H54 (cell line): Measurements from ENCODE around the gene AGAP1.

Source experiments
- DNase-seq: peaks from one replicate; pipeline ENCODE4 v3.0.0; 2011; ENCODE audit warnings: low spot score, mixed read lengths; ENCODE audit not compliant: insufficient read length
- FAIRE-seq: peaks from 3 replicates; lab custom pipeline; 2011; peaks lifted over from hg19 to GRCh38; lab: Jason Lieb, UNC
- POLR2A ChIP-seq: IDR thresholded peaks from 2 replicates; pipeline ENCODE4 v1.6.1; 2011; ENCODE audit warnings: low read depth, mild to moderate bottlenecking, low read length

AGAP1 gene

DNA sequence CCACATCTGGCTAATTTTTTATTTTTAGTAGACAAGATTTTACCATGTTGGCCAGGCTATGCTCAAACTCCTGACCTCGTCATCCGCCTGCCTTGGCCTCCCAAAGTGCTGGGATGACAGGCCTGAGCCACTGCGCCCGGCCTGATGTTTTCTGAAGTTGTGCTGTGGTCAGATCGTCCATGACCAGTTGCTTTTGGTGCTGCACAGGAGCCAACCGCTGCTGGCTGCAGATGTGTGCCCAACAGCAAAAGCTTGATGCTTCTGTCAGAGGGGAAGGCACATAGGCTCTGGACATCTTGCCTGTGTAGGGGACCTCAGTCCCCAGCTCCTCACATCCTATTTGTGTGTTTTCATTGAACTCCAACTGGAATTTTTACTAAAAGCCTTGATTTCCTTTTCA, 218.3 kb downstream of the AGAP1 start:
- DNase-seq (no peak), FAIRE-seq (no peak)
- no peak for TF ChIP-seq POLR2A

DNA sequence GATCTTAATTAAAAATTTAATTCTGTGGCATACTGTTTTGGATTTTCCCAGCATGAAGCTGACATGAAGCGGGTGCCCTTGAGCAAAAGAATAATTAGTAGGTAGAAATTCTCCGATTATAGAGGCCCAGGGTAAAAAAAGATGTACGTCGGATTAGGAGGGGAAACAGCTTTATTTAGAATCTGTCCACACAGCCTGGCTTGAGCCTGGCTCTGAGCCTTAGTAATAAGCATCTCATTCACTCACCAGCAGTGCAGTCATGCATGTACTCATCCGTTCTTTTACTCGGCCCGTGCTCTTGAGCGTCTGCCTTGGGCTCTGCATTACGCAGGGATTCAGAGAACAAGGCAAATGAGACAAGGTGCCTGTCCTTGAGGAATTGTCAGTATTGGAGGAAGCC, 219.3 kb downstream of the AGAP1 start:
- FAIRE-seq: no peak
- no peak for TF ChIP-seq POLR2A
- no peak for DNase-seq

DNA sequence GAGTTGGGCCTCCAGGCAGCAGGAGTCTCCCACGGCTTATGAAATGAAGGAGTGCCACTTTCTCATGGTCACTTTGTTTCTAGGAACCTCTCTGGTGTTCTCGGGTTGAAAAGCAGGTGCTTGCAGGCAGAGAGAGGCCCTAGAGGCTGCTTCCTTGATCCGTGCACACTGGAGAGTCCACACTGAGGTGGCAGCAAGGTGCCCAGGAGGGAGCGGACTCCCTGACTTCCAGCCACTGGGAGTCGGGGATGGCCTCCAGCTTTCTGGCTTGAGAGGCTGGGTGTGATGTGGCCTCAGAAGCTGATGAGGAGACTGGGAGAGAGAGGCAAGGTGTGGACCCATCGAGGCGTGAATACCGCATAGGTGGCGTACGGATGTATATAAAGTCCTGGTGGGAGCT, 221.8 kb downstream of the AGAP1 start:
- DNase-seq: no peak
- no peak for FAIRE-seq
- TF ChIP-seq POLR2A: no peak

DNA sequence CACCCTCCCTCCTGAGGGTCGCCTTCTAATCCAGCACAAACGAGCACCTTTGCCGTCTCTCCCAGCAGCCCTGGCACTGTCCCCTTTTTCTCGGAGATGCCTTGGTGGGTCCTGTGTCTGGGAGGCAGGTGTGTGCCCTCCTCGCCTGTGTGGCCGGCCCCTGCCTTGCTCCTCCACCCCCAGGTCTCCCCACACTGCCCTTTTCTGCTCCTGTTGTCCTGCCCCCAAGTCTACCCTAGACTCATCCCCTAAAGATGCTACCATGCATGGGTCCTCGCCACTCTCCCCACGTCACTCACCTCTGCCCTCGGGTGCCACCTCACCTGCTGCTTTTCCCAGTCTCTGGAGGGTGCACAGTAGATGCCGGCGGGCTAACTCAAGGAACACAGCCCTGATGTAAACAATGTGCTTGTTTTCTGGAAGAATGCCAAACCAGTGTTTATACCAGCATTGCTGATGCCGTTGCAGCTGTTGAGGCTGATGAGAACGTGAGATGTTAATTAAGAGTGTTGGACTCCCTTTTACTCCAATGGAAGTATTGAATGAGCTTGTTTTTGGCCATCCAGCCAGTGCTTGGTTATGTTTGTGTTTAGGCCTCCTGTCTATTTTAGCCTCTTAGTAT, 223.1 kb downstream of the AGAP1 start:
- no peak for TF ChIP-seq POLR2A
- FAIRE-seq: no peak
- no peak for DNase-seq

DNA sequence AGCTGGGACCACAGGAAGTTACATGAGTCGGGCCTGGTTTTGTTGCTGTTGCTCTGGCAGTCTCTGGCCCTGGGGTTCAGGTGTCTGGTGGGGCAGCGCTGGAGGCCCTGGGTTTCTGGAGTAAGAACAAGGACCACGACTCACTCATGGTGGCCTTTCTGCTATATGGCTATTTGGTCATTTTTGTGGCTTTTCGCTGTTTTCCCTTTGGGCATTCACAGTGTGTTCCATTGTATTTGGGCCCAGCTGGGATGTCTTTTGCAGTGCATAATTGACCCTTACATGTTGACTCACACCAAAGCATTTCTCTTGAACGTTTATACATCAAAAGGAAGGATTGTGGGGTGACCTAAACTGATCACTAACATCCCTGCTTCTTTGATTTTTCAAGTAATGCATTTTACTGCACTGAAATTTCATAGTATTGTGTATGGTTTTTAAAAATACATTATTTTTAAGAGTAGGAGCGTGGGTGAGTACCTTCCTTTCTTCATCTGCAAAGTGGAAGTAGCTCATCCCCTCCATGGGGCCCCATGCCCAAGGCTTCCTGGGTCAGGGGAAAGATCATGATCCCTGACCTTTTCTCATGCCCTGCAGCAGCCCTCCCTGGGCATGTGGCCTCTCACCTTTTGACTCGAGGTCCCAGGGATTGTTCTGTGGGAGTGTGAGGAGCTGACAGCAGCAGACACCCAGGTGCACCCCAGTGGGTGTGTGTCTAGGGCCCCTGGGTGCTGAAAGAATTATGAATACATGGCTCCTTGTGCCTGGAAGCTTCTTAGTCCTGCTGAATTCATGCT, 225.5 kb downstream of the AGAP1 start:
- TF ChIP-seq POLR2A: no peak
- FAIRE-seq: no peak
- no peak for DNase-seq

DNA sequence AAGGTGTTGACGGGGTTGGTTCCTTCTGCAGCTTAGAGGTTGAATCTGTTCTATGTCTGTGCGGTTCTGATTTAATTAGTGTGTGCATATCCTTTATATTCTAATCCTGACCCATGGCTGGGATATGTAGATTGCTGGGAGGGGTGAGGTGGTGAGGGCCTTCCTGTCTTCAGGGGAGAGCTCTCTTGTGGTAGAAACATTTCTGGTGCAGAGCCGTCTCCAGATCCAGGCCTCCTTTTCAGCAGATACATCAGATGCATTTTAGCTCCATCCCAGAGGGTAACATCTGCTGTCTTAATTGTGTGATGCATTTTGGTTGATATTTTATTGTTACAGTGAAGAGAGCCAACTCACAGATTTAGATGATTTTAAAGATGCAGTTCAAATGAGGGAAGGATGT, 227.8 kb downstream of the AGAP1 start:
- FAIRE-seq (no peak), DNase-seq (no peak)
- TF ChIP-seq POLR2A: no peak

DNA sequence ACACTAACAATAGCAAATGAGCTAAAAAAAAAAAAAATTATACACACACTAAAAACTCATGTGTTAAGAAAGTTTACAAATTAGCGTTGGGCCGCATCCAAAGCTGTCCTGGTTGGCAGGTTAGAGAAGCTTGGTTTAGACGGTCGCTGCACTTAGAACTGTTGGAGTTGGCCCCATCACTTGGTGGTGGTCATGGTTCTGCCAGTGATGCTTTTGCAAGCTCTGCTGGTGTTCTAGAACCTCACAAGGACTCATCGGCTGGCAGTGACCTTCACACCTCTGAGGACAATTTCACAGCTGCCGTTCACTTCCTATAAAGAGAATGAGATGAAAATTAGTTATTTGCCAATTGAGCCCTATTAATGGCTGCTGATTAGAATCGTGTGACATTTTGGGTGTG, 229.0 kb downstream of the AGAP1 start:
- DNase-seq (no peak), FAIRE-seq (no peak)
- TF ChIP-seq POLR2A: no peak

DNA sequence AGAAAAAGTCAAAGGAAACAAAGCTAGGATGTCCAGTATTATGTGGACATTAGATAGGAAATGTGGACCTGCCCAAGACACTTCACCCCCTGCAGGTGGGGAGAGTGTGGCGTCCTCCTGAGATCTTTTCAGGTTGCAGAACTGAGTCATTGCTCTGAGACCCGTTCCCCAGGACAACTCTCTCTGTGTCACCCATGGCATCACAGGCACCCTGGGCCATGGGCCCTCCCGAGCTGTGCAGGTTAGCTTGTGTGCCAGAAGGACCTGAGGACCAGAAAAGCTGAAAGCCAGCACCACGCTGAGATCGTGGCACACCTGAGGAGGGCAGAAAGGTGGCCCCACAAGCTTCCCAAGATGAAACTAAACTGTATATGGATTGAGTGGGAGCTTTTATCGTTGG, 229.5 kb downstream of the AGAP1 start:
- TF ChIP-seq POLR2A: no peak
- DNase-seq (no peak), FAIRE-seq (no peak)

DNA sequence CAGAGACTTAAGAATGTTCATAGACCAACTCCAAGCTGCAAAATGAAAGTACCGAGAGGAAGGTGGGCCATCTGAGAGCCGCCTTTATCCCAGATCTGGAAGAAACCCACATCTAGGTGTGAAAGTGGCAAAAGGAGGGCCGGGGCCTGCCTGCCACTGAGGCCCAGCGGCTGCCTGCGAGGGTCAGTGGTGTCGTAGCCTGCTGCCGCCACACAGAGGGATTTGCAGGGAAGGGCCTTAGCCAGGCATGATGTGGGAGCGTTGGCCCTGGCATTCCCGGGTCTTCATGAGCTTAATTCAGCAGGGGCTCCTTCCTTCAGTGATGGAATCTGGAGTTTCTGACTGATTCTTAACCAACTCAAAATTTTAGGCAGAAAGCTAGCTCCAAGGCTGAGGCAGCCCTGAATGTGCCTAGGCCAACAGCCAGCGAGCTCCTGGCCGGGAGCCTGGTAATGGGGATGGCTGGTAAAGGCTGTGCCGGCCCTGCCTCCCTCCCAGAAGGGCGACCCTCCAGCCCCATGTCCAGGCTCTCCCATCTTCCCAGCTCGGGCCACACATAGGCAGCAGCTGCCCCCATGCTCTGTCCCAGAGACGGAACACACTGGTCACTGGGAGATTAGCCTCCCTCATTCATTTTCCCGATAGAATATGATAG, 230.1 kb downstream of the AGAP1 start:
- no peak for TF ChIP-seq POLR2A
- FAIRE-seq: no peak
- no peak for DNase-seq

DNA sequence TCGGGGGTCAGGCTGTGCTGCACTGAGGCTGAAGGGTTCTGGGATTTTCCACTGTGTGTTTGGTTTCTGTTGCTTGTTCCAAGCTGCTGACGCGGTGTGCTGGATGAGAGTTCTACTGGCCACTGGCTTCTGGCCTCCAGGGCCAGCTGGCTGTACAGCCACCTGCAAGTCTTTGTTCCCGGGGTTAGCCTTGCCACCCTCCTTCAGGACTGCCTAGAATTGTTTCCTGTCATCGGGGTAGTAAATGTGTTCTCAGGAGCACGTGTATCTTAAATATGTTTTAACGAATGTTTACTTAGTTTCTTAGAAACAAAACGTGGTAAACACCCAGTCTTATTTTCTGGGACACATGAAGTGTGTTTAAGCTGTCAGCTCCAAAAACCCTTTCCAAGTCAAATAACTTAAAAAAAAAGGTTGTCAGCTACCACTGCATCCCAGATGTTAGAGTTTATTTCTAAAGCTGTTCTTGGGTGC, 231.2 kb downstream of the AGAP1 start:
- DNase-seq: no peak
- TF ChIP-seq POLR2A: no peak
- no peak for FAIRE-seq

DNA sequence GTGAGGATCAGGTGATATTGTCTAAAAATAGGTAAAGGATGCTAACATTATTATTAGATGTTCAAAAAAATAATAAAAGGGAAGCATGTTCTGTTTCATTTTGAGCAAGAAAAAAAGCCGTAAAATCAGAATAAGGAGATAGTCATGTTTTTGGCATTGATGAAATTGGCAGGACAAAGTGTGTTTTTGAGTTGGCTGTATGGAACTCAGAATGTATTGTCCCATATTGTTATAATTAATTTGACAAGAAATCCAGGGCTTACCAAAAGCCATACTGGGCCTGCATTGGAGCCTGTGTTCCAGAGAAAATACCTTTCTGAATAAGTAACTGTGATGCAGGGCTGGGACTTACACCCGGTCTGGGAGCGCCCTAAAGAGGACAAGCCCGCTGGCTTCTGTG, 232.0 kb downstream of the AGAP1 start:
- no peak for FAIRE-seq
- TF ChIP-seq POLR2A: no peak
- DNase-seq: no peak

DNA sequence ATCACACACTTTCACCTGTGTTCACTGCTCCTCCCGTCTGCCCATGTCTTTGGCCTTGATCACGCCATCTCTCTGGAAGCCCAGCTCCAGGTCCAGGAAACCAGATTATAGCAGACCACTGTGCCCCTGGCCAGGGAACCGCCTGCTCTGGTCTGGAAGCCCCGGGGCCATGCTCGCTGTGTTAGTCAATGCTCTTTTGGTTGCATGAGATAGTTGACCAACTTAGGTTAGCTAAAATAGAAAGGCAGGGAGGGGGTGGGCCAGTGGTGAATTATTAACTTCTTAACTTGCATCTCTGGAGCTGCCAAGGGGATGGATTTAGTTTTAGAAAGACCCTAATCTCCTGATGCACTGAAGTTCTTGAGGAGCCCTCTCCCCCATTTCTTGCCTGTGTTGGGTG, 232.7 kb downstream of the AGAP1 start:
- FAIRE-seq (no peak), DNase-seq (no peak)
- no peak for TF ChIP-seq POLR2A

DNA sequence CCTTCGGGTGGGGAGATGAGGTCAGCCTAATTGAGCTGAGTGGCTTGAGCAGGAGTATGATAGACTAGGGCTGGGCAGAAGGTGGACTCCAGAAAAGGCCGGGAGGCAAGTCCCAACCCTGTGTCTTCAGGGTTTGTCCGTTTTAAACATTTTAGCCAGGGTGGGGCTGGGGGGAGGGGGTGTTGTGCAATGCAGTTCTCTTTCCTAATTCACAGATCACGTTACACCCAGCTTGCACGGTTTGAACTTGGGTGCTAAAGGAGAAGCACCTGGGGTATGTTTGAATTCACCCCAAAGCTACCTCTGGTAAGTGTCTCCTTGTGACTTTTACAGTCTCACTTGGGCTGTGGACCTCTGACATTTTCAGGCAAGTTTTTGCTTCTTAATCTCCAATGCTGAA, 233.3 kb downstream of the AGAP1 start:
- FAIRE-seq (no peak), DNase-seq (no peak)
- no peak for TF ChIP-seq POLR2A

DNA sequence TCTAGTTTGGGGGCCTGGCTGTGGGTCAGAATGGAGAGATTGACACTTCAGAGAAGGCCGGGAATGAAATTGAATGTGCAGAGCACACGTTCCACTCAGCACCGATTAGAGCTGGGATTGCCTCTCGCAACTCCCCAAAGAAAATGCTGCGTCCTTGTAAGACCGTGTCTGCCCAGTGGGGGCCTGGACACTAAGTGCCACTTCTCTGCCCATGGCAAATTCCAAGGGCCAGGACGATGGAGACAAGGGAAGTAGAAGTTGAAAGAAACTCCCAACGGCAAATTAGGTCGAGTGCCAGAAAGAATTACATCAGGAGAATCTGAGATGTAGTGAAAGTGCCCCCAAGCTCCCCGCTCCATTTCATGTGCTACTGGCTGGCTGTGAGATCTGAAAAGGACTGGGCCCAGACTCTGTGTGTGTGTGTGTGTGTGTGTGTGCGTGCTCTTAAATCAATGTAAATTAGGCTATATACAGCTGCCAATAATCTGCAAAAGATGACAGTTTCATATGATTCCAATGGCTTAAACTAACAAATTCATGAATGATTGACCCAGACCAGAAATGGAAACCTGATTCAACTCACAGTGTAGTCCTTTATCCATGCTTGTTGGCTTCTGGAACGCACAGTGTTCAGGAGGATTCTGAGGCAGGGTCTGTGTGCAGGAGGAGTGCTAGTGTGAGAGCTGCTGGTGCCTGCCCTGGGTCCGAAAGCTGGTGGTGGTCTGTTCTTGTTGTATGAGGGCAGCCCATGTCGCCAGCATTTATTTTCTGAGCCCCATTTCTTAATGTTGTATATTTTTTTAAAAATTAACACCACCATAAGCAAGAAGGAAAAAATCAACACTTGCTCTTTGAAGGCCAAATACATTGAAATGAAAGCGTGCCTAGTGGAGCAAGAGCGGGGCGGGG, 234.3 kb downstream of the AGAP1 start:
- TF ChIP-seq POLR2A: no peak
- FAIRE-seq (no peak), DNase-seq (no peak)
